KOPT-K1 (cell line): Measurements from ENCODE around the gene UGT2B17.
"Not testable (repeated sequence)": the region's sequence is repeated elsewhere in the genome, so short reads cannot be mapped to it uniquely, and the experiment has no call there.

Experiments
- H3K27ac ChIP-seq: fragments of 200-600 bp; sonication (generic); 2 replicates; pipeline ENCODE4 v1.5.1; 2016; ENCODE audit warnings: antibody characterized with exemption, mild to moderate bottlenecking, low read depth, low read length; ENCODE audit not compliant: poor library complexity, severe bottlenecking
- H3K36me3 ChIP-seq: fragments of 200-600 bp; sonication (generic); 2 replicates; pipeline ENCODE4 v1.5.1; 2017; ENCODE audit warnings: antibody characterized with exemption, mild to moderate bottlenecking, low read length, moderate library complexity; ENCODE audit not compliant: insufficient read depth
- H3K9me3 ChIP-seq: fragments of 200-600 bp; sonication (generic); 2 replicates; pipeline ENCODE4 v1.5.1; 2017; ENCODE audit warnings: antibody characterized with exemption, low read length, mild to moderate bottlenecking; ENCODE audit not compliant: insufficient read depth, poor library complexity, severe bottlenecking

UGT2B17 gene

DNA sequence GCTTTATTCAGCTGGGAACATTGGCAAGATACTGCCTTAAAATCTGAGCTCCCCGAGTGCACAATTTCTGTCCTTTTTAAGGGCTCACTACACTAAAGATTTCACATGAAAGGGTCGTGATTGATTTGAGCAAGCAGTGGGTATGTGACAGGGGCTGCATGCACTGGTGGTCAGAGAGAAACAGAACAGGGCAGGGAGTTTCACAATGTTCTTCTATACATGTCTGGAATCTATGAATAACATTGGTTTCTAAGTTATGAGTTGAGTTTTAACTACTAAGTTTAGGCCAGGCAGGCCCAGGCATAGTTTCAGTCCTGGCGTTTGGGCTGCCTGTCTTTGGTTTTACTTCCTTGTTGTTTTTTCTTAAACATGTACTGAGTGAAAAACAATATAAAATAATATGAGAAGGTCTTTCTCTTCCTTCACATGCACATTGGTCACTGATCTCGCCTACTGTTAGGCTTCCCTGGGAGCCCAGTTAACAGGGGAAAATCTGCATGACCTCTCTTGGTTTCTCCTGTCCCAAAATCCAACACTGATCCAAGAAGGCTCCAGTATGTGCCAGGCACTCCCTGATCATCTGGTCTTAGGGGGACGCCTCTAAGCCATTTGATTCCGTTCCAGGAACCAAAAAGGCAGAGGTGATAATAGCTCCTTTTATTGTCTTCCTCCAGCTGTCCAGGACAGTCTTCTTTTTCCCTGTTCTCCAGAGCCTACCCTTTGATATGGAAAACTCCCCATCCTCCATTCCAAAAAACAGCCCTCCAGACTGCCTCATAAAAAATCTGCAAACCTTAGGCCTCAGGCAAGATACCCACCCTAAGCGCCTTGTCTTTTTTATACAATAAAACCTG, at the start of gene UGT2B17:
Gene UGT2B17, minus strand, starts transcription at position 51 of the 854 bp plus-strand sequence. CDS start 7,838 bp downstream, outside the sequence.
- no peaks in the 10 kb centered on the region for H3K9me3 ChIP-seq
- H3K27ac ChIP-seq = no peak within 1 kb of the TSS
- H3K36me3 ChIP-seq = no peaks in the 10 kb centered on the region

DNA sequence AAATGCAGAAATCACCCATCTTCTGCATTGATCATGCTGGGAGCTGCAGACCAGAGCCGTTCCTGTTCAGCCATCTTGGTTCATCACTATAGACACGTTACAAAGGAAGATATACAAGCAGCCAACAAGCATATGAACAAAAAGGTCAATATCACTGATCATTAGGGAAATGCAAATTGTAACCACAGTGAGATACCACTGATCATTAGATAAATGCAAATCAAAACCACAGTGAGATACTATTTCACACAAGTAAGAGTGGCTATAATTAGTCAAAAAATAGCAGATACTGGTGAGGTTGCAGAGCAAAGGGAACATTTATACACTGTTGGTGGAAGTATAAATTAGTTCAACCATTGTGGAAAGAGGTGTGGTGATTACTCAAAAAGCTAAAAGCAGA, 46.6 kb upstream of the UGT2B17 start:
- H3K27ac ChIP-seq, H3K36me3 ChIP-seq, H3K9me3 ChIP-seq: not testable (repeated sequence)

DNA sequence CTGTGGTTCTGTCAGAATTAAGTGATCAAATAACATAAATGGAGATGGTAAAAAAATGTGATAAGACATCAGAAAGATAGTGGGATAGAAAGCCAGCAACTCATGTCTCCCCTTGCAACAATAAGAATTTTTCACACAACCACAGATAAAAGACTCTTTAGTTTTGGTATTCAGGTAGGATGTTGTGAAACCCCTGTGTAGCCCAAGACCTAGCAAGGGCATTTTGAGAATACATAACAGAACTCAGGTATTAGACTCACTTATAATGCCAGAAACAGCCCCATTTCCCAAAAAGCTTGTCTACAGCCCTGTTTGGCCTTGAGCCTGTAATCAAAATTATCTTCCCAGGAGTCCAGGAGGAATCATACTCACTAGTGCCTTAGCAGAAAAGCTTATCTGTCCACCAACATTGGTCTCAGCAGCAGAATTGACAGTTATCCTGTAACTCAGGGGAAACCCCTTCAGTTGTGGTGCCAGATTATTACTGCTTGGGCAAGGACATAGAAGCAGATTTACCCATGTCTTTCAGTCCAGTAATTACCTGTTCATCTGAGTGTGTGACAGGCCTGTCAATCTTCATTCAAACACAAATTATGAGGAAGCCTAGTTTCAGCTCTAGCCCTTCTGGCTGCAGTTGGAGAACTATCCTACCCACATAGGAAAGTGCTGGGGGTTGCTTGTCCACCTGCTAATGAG, 41.0 kb upstream of the UGT2B17 start:
- Histone ChIP-seq H3K36me3 (no peaks in the 10 kb centered on the region), H3K9me3 (no peaks in the 10 kb centered on the region), H3K27ac (no peak overlapping the region)

DNA sequence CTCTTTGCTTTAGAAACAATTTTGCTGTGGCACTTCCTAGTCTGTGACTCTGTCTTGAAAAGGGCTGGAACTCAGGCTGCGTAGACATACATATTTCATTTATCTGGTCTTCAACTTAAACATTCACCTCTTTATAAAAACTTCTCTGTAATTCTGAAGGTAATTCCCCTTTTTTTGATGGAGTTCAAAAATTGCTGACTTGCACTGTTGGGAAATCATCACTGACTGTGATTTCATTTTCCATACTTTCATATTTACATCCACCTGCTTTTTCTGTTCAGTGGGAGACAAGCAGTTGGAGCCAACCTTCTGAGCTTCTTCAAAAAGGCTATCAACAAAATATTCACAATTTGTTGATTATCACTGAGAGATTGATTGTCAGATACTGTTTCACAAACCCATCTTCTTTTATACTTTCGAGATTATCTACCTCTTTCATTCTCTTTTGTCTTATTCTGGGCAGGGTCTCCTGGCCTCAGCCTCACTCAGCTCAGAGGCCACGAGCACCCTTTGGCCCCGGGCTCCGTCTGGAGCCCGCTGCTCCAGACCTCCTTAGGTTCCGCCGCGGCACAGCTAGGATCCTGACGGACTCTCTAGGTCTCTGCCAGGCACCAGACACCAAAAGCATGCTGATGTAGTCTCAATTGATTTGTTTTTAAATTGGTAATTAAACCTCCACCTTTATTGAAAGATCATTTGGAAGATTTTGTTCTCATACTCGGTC, 39.7 kb upstream of the UGT2B17 start:
- Histone ChIP-seq H3K36me3 (no peaks in the 10 kb centered on the region), H3K9me3 (no peaks in the 10 kb centered on the region), H3K27ac (no peak overlapping the region)

DNA sequence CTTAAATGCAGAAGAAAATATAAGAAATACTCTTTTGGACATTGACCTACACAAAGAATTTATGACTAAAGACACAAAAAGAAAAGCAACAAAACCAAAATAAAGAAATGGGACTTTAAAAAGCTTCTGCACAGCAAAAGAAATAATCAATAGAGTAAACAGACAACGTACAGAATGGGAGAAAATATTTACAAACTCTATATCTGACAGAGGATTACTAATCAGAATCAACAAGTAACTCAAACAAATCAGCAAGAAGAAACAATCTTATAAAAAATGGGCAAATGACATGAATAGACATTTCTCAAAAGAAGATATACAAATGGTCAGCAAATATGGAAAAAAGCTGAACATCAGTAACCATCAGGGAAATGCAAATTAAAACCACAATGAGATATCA, 37.6 kb upstream of the UGT2B17 start:
- H3K9me3 ChIP-seq = no peaks in the 10 kb centered on the region
- no peaks in the 10 kb centered on the region for H3K36me3 ChIP-seq
- H3K27ac ChIP-seq = no peak overlapping the region

DNA sequence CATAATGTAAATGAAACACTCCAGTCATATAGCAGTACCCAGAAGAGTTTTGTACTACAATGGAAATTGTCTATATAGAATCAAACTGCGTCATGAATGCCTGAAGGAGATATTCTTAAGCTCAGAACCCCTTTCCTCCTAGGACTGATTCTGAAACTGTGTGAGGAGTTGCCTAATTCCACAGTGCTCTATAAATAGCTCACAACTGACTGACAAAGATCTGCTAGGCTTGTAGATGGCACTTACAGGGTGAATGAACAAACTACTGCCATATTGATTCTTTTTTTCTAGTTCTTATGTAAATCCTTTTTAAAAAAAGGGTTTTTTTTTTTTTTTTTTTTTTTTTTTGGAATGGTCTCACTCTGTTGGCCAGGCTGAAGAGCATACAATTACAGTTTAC, 30.1 kb upstream of the UGT2B17 start:
- Histone ChIP-seq H3K9me3 (no peaks in the 10 kb centered on the region), H3K27ac (no peak overlapping the region), H3K36me3 (no peaks in the 10 kb centered on the region)

DNA sequence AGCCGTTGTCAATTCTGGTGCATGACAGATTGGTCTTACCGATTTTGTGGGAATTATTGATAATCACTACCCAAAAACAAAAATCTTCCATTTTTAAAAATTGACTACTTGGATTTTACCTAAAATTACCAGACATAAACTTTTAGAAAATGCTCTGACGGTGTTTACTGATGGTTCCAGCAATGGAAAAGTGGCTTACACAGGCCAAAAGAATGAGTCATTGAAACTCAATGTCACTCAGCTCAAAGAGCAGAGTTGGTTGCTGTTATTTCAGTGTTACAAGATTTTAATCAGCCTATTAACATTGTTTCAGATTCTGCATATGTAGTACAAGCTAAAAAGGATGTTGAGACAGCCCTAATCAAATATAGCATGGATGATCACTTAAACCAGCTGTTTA, 23.0 kb upstream of the UGT2B17 start:
- Histone ChIP-seq H3K27ac (no peak overlapping the region), H3K36me3 (no peaks in the 10 kb centered on the region), H3K9me3 (no peaks in the 10 kb centered on the region)

DNA sequence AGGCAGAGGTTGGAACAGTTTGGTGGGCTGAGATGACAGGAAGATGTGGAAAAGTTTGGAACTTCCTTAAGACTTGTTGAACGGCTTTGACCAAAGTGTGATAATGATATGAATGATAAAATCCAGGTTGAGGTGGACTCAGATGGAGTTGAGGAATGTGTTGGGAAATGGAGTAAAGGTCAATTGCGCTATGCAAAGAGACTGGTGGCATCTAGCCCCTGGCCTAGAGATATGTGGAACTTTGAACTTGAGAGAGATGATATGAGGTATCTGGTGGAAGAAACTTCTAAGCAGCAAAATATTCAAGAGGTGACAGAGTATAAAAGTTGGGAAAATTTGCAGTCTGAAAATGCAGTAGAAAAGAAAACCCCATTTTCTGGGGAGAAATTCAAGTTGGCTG, 21.4 kb upstream of the UGT2B17 start:
- H3K36me3 ChIP-seq = no peaks in the 10 kb centered on the region
- H3K9me3 ChIP-seq = no peaks in the 10 kb centered on the region
- no peak overlapping the region for H3K27ac ChIP-seq

DNA sequence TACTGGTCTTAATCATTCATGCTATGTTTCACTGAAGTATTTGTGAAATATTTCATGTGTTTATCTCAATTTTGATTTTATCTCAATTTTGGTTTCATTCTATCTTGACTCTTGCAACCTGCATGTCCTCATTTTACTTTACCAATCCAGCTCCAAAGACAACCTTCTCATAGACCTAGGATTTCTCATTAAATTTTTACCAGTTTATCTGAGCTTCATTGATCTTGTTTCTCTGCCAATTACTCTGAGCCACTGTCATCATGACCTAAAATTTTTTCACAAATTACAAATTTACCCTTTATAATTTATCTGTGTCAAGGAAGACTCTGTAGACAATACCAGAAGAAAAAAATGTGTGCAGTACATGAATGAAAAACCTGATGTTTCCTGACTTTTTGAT, 18.6 kb upstream of the UGT2B17 start:
- Histone ChIP-seq H3K27ac (no peak overlapping the region), H3K36me3 (no peaks in the 10 kb centered on the region), H3K9me3 (no peaks in the 10 kb centered on the region)

DNA sequence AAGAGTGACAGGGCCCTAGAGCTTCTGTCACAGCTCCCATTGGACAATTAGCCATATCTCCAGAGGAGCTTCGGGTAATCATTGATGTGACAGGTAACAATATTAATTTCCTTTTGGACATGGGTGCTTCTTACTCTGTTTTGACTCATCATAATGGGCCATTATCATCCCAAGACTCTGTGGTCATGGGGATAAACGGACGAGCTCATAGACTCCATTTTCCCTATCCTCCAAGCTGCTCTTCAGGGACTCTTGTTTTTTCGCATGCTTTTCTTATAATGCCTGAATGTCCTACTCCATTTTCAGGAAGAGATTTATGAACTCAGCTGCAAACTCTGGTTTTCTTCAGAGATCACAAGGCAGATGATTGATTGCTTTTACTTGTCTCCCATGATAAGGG, 17.0 kb upstream of the UGT2B17 start:
- no peak overlapping the region for H3K27ac ChIP-seq
- no peaks in the 10 kb centered on the region for H3K9me3 ChIP-seq
- H3K36me3 ChIP-seq = no peaks in the 10 kb centered on the region

DNA sequence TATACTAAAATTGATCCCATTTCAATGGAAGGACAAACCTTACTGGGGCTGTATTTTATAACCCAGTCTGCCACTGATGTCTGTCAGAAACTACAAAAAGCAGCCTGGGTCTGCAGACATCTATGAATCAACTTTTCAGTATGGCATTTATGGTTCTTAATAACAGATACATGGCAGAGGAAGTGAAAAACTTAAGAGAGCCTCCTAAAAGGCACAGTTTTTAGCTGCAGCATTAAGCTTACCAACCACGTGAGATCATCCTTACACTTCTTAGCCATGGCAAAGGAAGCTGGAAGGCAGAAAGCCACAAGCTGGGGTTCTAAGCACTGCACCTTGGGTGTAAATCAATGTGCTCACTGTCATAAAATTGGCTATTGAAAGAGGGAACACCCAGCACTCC, 16.6 kb upstream of the UGT2B17 start:
- no peaks in the 10 kb centered on the region for H3K9me3 ChIP-seq

DNA sequence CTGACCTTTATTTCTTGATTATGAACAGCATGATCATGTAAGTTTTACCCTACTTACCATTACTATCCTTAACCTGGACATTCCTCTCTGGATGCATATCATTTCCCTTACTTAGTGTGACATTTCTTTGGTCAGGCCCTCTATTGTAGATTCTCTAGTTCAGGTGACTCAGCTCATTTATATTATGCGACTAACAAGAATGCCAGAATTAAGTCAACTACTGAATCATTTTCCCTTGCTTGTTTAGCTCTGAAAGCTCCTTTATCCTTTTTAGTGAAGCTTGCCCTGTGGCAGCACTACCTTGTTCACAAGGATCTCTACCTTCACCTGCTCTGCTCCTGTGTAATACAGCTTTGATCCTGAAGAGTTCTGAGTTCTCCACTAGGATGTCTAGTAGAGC, 15.1 kb upstream of the UGT2B17 start:
- no peaks in the 10 kb centered on the region for H3K36me3 ChIP-seq
- H3K9me3 ChIP-seq = no peaks in the 10 kb centered on the region
- no peak overlapping the region for H3K27ac ChIP-seq

More for the DNA sequence above, 16.6 kb upstream of the UGT2B17 start:
- no peak overlapping the region for H3K27ac ChIP-seq
- H3K36me3 ChIP-seq = no peaks in the 10 kb centered on the region

DNA sequence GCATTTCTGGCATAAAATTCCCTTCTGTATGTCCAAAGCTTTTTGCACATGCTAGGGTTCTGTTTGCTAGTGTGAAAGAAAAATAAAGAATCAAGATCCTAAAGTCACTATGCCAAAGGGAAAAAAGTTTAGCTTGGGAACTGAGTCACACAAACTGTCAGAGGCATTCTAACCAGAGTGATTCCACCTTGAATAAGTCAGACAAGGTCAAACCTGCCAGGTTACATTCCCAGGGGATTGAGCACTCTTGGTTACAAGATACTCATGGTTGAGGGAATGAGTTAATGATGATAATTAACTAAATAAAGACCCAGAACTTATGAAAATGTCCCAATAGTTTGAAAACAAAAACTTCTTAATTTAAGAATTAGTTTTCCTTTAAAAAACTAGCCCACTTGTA, 13.7 kb upstream of the UGT2B17 start:
- Histone ChIP-seq H3K36me3 (no peaks in the 10 kb centered on the region), H3K27ac (no peak overlapping the region), H3K9me3 (no peaks in the 10 kb centered on the region)

DNA sequence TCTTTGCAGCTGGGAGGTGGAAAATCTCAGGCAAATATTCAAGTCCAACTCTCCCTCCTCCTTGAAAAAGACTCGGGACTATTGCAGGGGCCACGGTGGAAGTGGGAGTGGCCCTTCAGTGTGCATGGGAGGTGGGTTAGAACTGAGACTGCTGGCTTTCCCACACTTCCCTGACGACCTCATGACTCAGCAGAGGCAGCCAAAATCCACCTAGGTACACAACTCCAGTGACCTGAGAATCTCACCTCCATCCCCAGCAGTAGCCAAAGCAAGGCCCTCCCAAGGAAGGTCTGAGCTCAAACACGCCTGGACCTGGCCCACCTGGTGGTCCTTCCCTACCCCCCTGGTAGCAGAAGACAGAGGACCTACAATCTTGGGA, 6.2 kb upstream of the UGT2B17 start:
- no peaks in the 10 kb centered on the region for H3K36me3 ChIP-seq
- no peak overlapping the region for H3K27ac ChIP-seq
- H3K9me3 ChIP-seq = no peaks in the 10 kb centered on the region
